Pancreas (tissue), 10 donors: ENCODE results near the gene ACSL1. TPM values are rescaled to one million over a fixed set of nuclear protein-coding genes. Genes with fewer than 3 reads are reported as not detected.

Source experiments
- ATAC-seq, 4 donors: fragments of 200-7000 bp; cut with Tn5 transposase; one replicate each; pipeline versions ENCODE4 v1.8.0 to v1.9.1; 2020; ENCODE audit warnings: mild to moderate bottlenecking in 4 of 4, moderate library complexity in 4 of 4
- DNase-seq, 6 donors: peaks; one replicate each; pipeline ENCODE4 v3.0.0-alpha.2; 2020
- FAIRE-seq: peaks from 2 replicates; lab custom pipeline; 2012; peaks lifted over from hg19 to GRCh38; lab: Jason Lieb, UNC
- H3K27ac ChIP-seq, 4 donors: fragments of 200-600 bp; sonication (generic); 1 replicate in 3 of 4; 2 replicates in 1 of 4; pipeline versions ENCODE4 v1.5.0 to v1.8.0; 2020
- H3K27me3 ChIP-seq, 4 donors: fragments of 200-600 bp; one replicate each; pipeline ENCODE4 v1.8.0; 2021
- H3K36me3 ChIP-seq, 3 donors: fragments of 200-600 bp; sonication (generic) in 1 of 3; one replicate each; pipeline versions ENCODE4 v1.5.0 to v1.8.0; 2020 to 2021
- H3K4me1 ChIP-seq, 3 donors: fragments of 200-600 bp; one replicate each; pipeline ENCODE4 v1.8.0; 2021
- H3K4me3 ChIP-seq, 4 donors: fragments of 200-600 bp; sonication (generic) in 2 of 4; one replicate each; pipeline versions ENCODE4 v1.5.0 to v1.8.0; 2020 to 2021
- H3K9me3 ChIP-seq, 4 donors: fragments of 200-600 bp; one replicate each; pipeline ENCODE4 v1.8.0; 2021
- CTCF ChIP-seq, 4 donors: fragments of 200-600 bp; sonication (generic) in 3 of 4; IDR thresholded peaks; one replicate each; pipeline versions ENCODE4 v1.5.0 to v1.8.0; 2021; ENCODE audit warnings: antibody characterized with exemption in 4 of 4
- WGBS, 2 donors: extraction: QIAGEN DNeasy Blood & Tissue Kit; methylation state at CpG; one replicate each; pipeline ENCODE4 v1.1.7; 2013; 5-methylcytosine and 5-hydroxymethylcytosine counted together
- intact Hi-C, 3 donors: fragments of 100-400 bp; cut with DNase I; formaldehyde crosslinking; loops; one replicate each; pipeline versions ENCODE4 v1.11.1 to v1.14.2; 2022
- polyA plus RNA-seq, 2 donors: library from polyadenylated mRNA; stranded (reverse); fragments of 200-250 nt; gene quantifications; one replicate each; pipeline ENCODE4 v1.2.3, GENCODE V29; 2013
- total RNA-seq, 6 donors: library from RNA; stranded (reverse); fragmentation: NEBNext Ultra II Directional in 4 of 6; extraction: Animal tissue kit (Norgen Biotek cat#: 25700) in 4 of 6; gene quantifications; one replicate each; pipeline versions ENCODE4 v1.2.1 to v1.2.4, GENCODE V29; 2021 to 2023
- donor health status: healthy with polysubstance abuse.
- donor health status: DM: no; HTN: no; CAD: no; lungs with moderate emphysema.
- donor health status: DM: no; HTN: no; CAD: no.
- donor health status: control.
- donor health status: control.
- donor health status: Bipolar disorder and iron deficiency.
- donor health status: DM: yes; HTN: yes; CAD: no.
- donor health status: DM: no; HTN: no; CAD: no.
- donor health status: DM: no; HTN: no; CAD: no.
- donor health status: DM: yes; HTN: yes; CAD: no.

The ACSL1 gene
- total and polyA plus RNA-seq, 8 donors: 16.0 to 39.4 (median 20.9) TPM

DNA sequence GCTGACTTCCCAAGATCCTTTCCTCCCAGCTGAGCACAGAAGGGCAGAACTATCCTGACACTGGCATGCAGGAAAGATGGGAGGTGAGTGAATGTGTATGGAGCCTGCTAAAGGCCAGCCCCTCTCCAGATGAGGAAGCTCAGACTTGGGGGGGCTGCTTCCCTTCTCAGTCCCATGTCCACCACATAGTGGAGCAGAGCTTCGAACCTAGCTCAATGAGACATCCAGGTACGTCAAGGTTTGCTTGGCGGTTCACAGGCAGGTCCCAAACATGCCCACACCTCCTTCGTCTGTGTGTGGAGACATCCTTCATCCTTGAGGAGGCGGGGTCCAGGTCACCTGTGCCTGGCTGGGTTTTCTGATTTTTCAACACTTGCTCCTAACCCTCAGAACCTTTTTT is 31.3 kb downstream of the ACSL1 start:
- ATAC-seq (no peak), DNase-seq (no peak), FAIRE-seq (no peak)
- H3K36me3 ChIP-seq: no peaks in the 10 kb centered on the region
- H3K4me1 ChIP-seq: peaks cover 8 to 12% (median 9%) of the 10 kb centered on the region in 3 donors
- no peak overlapping the region for H3K4me3 ChIP-seq
- intact Hi-C loops: no loop called here
- H3K27me3 ChIP-seq: no peaks in the 10 kb centered on the region
- WGBS, 2 donors: 97 to 99% methylated on average over 5 of the region's 5 CpGs
- no peaks in the 10 kb centered on the region for H3K9me3 ChIP-seq
- TF ChIP-seq CTCF (IDR thresholded peaks at IDR 0.05): no peak
- peak overlapping the region in 2 of 4 donors; percentile 65 to 80 for H3K27ac ChIP-seq

- H3K9me3 ChIP-seq: no peaks in the 10 kb centered on the region
- no peak for DNase-seq
- ATAC-seq: no peak
- no peaks in the 10 kb centered on the region for H3K36me3 ChIP-seq
- no peak overlapping the region for H3K4me3 ChIP-seq
- no peak overlapping the region for H3K27ac ChIP-seq
- peaks cover 8 to 12% (median 9%) of the 10 kb centered on the region in 3 donors for H3K4me1 ChIP-seq
- WGBS, 2 donors: 82 to 98% methylated on average over 9 of the region's 9 CpGs
- no peak for TF ChIP-seq CTCF (IDR thresholded peaks at IDR 0.05)
- intact Hi-C loops: no loop called here
- H3K27me3 ChIP-seq: no peaks in the 10 kb centered on the region
- no peak for FAIRE-seq
Observed at GRCh38 chr4:184793735-184794355, 31.9 kb downstream of the ACSL1 start.

GRCh38 chr4:184792950-184793555 is 32.7 kb downstream of the ACSL1 start:
- no peak for DNase-seq
- FAIRE-seq: no peak
- H3K4me1 ChIP-seq: peaks cover 8 to 12% (median 9%) of the 10 kb centered on the region in 3 donors
- WGBS, 2 donors: 73 to 75% methylated on average over 10 of the region's 10 CpGs
- H3K9me3 ChIP-seq: no peaks in the 10 kb centered on the region
- intact Hi-C loops: no loop called here
- H3K27ac ChIP-seq: peak overlapping the region in 2 of 4 donors; percentile 12 to 34
- no peaks in the 10 kb centered on the region for H3K27me3 ChIP-seq
- H3K4me3 ChIP-seq: no peak overlapping the region
- ATAC-seq: peak in 2 of 4 donors; percentile 33 to 70
- TF ChIP-seq CTCF (IDR thresholded peaks at IDR 0.05): no peak
- no peaks in the 10 kb centered on the region for H3K36me3 ChIP-seq

- ATAC-seq (no peak), FAIRE-seq (no peak), DNase-seq (no peak)
- peaks cover 8 to 12% (median 9%) of the 10 kb centered on the region in 3 donors for H3K4me1 ChIP-seq
- 84 to 94% methylated on average over 8 of the region's 8 CpGs for WGBS, 2 donors
- H3K4me3 ChIP-seq: no peak overlapping the region
- intact Hi-C loops: no loop called here
- H3K27ac ChIP-seq: peak overlapping the region in 2 of 4 donors; percentile 12 to 34
- no peaks in the 10 kb centered on the region for H3K36me3 ChIP-seq
- no peaks in the 10 kb centered on the region for H3K9me3 ChIP-seq
- TF ChIP-seq CTCF (IDR thresholded peaks at IDR 0.05): no peak
- H3K27me3 ChIP-seq: no peaks in the 10 kb centered on the region
Observed at GRCh38 chr4:184792334-184792733, 33.4 kb downstream of the ACSL1 start.

GRCh38 chr4:184790826-184791225 is 34.9 kb downstream of the ACSL1 start:
- peaks cover 0 to 3% (median 0%) of the 10 kb centered on the region in 3 donors for H3K36me3 ChIP-seq
- H3K27ac ChIP-seq: no peak overlapping the region
- ATAC-seq: no peak
- H3K27me3 ChIP-seq: no peaks in the 10 kb centered on the region
- peaks cover 8 to 11% (median 9%) of the 10 kb centered on the region in 3 donors for H3K4me1 ChIP-seq
- intact Hi-C loops: no loop called here
- H3K4me3 ChIP-seq: no peak overlapping the region
- H3K9me3 ChIP-seq: no peaks in the 10 kb centered on the region
- 83 to 89% methylated on average over 3 of the region's 3 CpGs for WGBS, 2 donors
- no peak for TF ChIP-seq CTCF (IDR thresholded peaks at IDR 0.05)
- DNase-seq: no peak
- FAIRE-seq: no peak
